ENCODE data around the gene COTL1.

DNA sequence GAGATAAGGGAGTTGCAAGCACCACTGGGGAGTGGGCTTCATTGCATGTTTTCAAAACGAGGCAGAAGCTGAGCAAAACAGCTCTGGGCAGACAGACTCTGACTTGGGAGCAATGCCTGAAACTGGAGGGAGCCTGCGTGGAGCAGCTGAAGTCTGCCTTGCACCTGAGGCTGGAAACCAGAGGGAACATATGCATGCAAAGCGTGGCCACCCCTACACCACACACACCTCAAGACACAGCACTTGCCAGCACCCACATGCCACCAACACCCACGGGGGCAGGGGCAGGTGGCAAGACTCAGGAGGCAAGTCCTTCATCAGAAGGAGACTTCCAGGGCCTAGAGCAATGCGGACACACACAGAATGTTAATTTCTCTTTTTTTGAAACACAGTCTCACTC is 45.8 kb downstream of the COTL1 start:
- TF ChIP-seq, protein P1, sequence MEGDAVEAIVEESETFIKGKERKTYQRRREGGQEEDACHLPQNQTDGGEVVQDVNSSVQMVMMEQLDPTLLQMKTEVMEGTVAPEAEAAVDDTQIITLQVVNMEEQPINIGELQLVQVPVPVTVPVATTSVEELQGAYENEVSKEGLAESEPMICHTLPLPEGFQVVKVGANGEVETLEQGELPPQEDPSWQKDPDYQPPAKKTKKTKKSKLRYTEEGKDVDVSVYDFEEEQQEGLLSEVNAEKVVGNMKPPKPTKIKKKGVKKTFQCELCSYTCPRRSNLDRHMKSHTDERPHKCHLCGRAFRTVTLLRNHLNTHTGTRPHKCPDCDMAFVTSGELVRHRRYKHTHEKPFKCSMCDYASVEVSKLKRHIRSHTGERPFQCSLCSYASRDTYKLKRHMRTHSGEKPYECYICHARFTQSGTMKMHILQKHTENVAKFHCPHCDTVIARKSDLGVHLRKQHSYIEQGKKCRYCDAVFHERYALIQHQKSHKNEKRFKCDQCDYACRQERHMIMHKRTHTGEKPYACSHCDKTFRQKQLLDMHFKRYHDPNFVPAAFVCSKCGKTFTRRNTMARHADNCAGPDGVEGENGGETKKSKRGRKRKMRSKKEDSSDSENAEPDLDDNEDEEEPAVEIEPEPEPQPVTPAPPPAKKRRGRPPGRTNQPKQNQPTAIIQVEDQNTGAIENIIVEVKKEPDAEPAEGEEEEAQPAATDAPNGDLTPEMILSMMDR (IDR thresholded peaks at IDR 0.05; ENCODE audit: low read depth, low read length, missing input control) = no peak
- TF ChIP-seq, protein P2, sequence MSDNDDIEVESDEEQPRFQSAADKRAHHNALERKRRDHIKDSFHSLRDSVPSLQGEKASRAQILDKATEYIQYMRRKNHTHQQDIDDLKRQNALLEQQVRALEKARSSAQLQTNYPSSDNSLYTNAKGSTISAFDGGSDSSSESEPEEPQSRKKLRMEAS (IDR thresholded peaks at IDR 0.05) = no peak
- TF ChIP-seq EGR1 (IDR thresholded peaks at IDR 0.05; ENCODE audit: low read depth in 2 of 2) (no peak), GABPA (IDR thresholded peaks at IDR 0.05 in 1 of 2, conservative IDR thresholded peaks at IDR 0.05 in 1 of 2) (no peak)

Data from liver (tissue), 3 donors.